ENCODE results near the gene CNTNAP2.

DNA sequence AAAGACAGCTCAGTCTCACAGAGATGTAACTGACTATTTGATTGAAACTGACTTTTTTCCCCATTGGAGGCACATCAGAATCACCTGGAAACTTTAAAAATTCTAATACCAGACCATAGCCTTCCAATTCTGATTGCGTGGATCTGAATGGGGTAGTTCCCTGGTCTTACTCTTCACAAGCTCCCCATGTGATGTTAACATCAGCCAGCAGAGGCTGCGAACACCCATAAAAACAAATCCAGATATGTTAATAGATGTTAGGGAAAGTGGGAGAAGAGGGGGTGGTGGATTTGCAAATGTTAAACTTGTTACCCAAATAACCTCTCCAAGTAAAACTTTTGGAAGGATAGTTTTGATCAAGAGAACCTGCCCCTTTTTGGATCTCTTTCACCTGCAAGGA, 1133.4 kb downstream of the CNTNAP2 start:
- TF ChIP-seq EP300 (IDR thresholded peaks at IDR 0.05) (no peak), CTCF (IDR thresholded peaks at IDR 0.05) (no peak)
